WTC11 (cell line): ENCODE results near the gene SEPTIN10. TPM values are rescaled to one million over a fixed set of nuclear protein-coding genes. Genes with fewer than 3 reads are reported as not detected.

Source experiments
- ATAC-seq: fragments of 200-7000 bp; cut with Tn5 transposase; 2 replicates; pipeline ENCODE4 v1.10.0; 2021; ENCODE audit warnings: mild to moderate bottlenecking, moderate library complexity
- Bru-seq: library from RNA; stranded (reverse); fragments of 400-500 nt; gene quantifications from one replicate; lab custom pipeline; 2021; lab: Mats Ljungman, UMichigan
- CTCF ChIA-PET: fragments of 300-600 bp; sonication (Branson Sonifier 250); formaldehyde crosslinking; loops from one replicate; lab custom pipeline; 2021; ENCODE audit warnings: antibody characterized with exemption; lab: Charles Lee
- POLR2A ChIA-PET: fragments of 350-600 bp; sonication (Branson Sonifier 250); formaldehyde crosslinking; loops from one replicate; lab custom pipeline; 2021; ENCODE audit warnings: antibody characterized with exemption; lab: Charles Lee
- DNase-seq: peaks from one replicate; pipeline ENCODE4 v3.0.0; 2021; ENCODE audit warnings: low spot score
- H3K27ac Mint-ChIP-seq: 2 replicates; pipeline ENCODE4 v1.8.0; 2021; ENCODE audit warnings: mixed read lengths
- H3K27me3 Mint-ChIP-seq: 2 replicates; pipeline ENCODE4 v1.8.0; 2021; ENCODE audit warnings: low read depth, mild to moderate bottlenecking, moderate library complexity, mixed read lengths
- H3K36me3 Mint-ChIP-seq: 2 replicates; pipeline ENCODE4 v1.8.0; 2021; ENCODE audit warnings: mixed read lengths
- H3K4me1 Mint-ChIP-seq: 2 replicates; pipeline ENCODE4 v1.8.0; 2022; ENCODE audit warnings: mixed read lengths
- H3K4me3 Mint-ChIP-seq: 2 replicates; pipeline ENCODE4 v1.8.0; 2021; ENCODE audit warnings: mild to moderate bottlenecking, moderate library complexity, mixed read lengths
- H3K9me3 Mint-ChIP-seq: 2 replicates; pipeline ENCODE4 v1.8.0; 2021; ENCODE audit warnings: mixed read lengths
- ATF2 ChIP-seq: sonication (generic); formaldehyde crosslinking; IDR thresholded peaks from 2 replicates; pipeline ENCODE4 v1.8.1; 2022; ENCODE audit warnings: low read depth, missing genetic modification reagents, borderline replicate concordance
- E2F4 ChIP-seq: sonication (generic); formaldehyde crosslinking; IDR thresholded peaks from 2 replicates; pipeline ENCODE4 v1.8.1; 2022; ENCODE audit warnings: low read depth, mild to moderate bottlenecking, moderate library complexity, missing genetic modification reagents, borderline replicate concordance
- FOXJ3 ChIP-seq: sonication (generic); formaldehyde crosslinking; IDR thresholded peaks from 2 replicates; pipeline ENCODE4 v1.9.0; 2021; ENCODE audit warnings: missing genetic modification reagents, mild to moderate bottlenecking, borderline replicate concordance
- FOXK1 ChIP-seq: sonication (generic); formaldehyde crosslinking; IDR thresholded peaks from 2 replicates; pipeline ENCODE4 v1.8.0; 2022; ENCODE audit warnings: mild to moderate bottlenecking, moderate library complexity, missing genetic modification reagents
- GRHL2 ChIP-seq: fragments of 250-450 bp; sonication (Bioruptor Pico); IDR thresholded peaks from 2 replicates; pipeline ENCODE4 v1.8.0; 2022; ENCODE audit warnings: mild to moderate bottlenecking, moderate library complexity; ENCODE audit not compliant: insufficient replicate concordance, severe bottlenecking
- IRF2 ChIP-seq: sonication (generic); formaldehyde crosslinking; IDR thresholded peaks from 2 replicates; pipeline ENCODE4 v1.8.0; 2022; ENCODE audit warnings: low read depth, missing genetic modification reagents, borderline replicate concordance
- JAZF1 ChIP-seq: fragments of 250-450 bp; sonication (Bioruptor Pico); IDR thresholded peaks from 2 replicates; pipeline ENCODE4 v1.9.0; 2021; ENCODE audit warnings: moderate library complexity, mild to moderate bottlenecking, inconsistent platforms
- MYBL2 ChIP-seq: sonication (generic); formaldehyde crosslinking; IDR thresholded peaks from 2 replicates; pipeline ENCODE4 v1.8.1; 2023; ENCODE audit warnings: mild to moderate bottlenecking, moderate library complexity, missing genetic modification reagents
- SMAD3 ChIP-seq: sonication (generic); formaldehyde crosslinking; IDR thresholded peaks from 2 replicates; pipeline ENCODE4 v1.8.0; 2022; ENCODE audit warnings: missing genetic modification reagents, mild to moderate bottlenecking, borderline replicate concordance
- SMAD4 ChIP-seq: sonication (generic); formaldehyde crosslinking; IDR thresholded peaks from 2 replicates; pipeline ENCODE4 v1.8.0; 2022; ENCODE audit warnings: mild to moderate bottlenecking, missing genetic modification reagents
- SOX15 ChIP-seq: fragments of 250-450 bp; sonication (Bioruptor Pico); IDR thresholded peaks from 2 replicates; pipeline ENCODE4 v1.9.0; 2021; ENCODE audit warnings: mild to moderate bottlenecking
- SP1 ChIP-seq: sonication (generic); formaldehyde crosslinking; conservative IDR thresholded peaks from 2 replicates; pipeline ENCODE4 v1.8.1; 2022; ENCODE audit warnings: missing genetic modification reagents
- ZBTB21 ChIP-seq: sonication (generic); formaldehyde crosslinking; IDR thresholded peaks from 2 replicates; pipeline ENCODE4 v1.8.1; 2023; ENCODE audit warnings: mild to moderate bottlenecking, missing genetic modification reagents, borderline replicate concordance
- ZNF121 ChIP-seq: sonication (generic); formaldehyde crosslinking; IDR thresholded peaks from 2 replicates; pipeline ENCODE4 v1.8.0; 2023; ENCODE audit warnings: missing genetic modification reagents
- ZNF138 ChIP-seq: sonication (generic); formaldehyde crosslinking; conservative IDR thresholded peaks from 2 replicates; pipeline ENCODE4 v1.8.1; 2022; ENCODE audit warnings: mild to moderate bottlenecking, moderate library complexity, missing genetic modification reagents
- ZNF263 ChIP-seq: sonication (generic); formaldehyde crosslinking; IDR thresholded peaks from 2 replicates; pipeline ENCODE4 v1.8.1; 2022; ENCODE audit warnings: low read depth, mild to moderate bottlenecking, moderate library complexity, missing genetic modification reagents
- ZNF281 ChIP-seq: sonication (generic); formaldehyde crosslinking; IDR thresholded peaks from 2 replicates; pipeline ENCODE4 v1.8.0; 2023; ENCODE audit warnings: mild to moderate bottlenecking, missing genetic modification reagents
- ZNF416 ChIP-seq: fragments of 250-450 bp; sonication (Bioruptor Pico); IDR thresholded peaks from 2 replicates; pipeline ENCODE4 v1.9.0; 2021; ENCODE audit warnings: mild to moderate bottlenecking, inconsistent platforms
- long read RNA-seq, 3 experiments: library from RNA in 1 of 3; library from capped mRNA in 1 of 3; library from polyadenylated mRNA in 1 of 3; unstranded in 2 of 3; stranded (forward) in 1 of 3; transcript quantifications; one replicate each; pipeline ENCODE4 v2.0.0, GENCODE V29; 2021
- total RNA-seq: library from RNA; stranded (reverse); gene quantifications from 3 replicates; pipeline ENCODE4 v1.2.3, GENCODE V29; 2021
- TF ChIP-seq, protein P1 (sequence below): sonication (generic); formaldehyde crosslinking; IDR thresholded peaks from 2 replicates; pipeline ENCODE4 v1.8.1; 2023; ENCODE audit warnings: mild to moderate bottlenecking, missing genetic modification reagents
- TF ChIP-seq, protein P2 (sequence below): fragments of 250-450 bp; sonication (Bioruptor Pico); IDR thresholded peaks from 2 replicates; pipeline ENCODE4 v2.1.2; 2022; ENCODE audit warnings: mild to moderate bottlenecking, moderate library complexity
- TF ChIP-seq, protein P3 (sequence below): fragments of 250-450 bp; sonication (Bioruptor Pico); conservative IDR thresholded peaks from 2 replicates; pipeline ENCODE4 v1.9.0; 2021; ENCODE audit warnings: mild to moderate bottlenecking
- TF ChIP-seq, protein P4 (sequence below): sonication (generic); formaldehyde crosslinking; IDR thresholded peaks from 2 replicates; pipeline ENCODE4 v1.8.1; 2022; ENCODE audit warnings: missing genetic modification reagents, borderline replicate concordance

Gene SEPTIN10
- total RNA-seq (86.8 to 92.1 TPM (median 90.1 TPM) in 3 replicates), Bru-seq, nascent RNA (percentile 83 among the genes with signal in this experiment)
- long read RNA-seq, experiment 1, transcript SEPT10-202 (11 exons, 3,071 nt): major isoform, 134 of 300 reads
- long read RNA-seq, experiment 1, transcript SEPT10-203 (10 exons, 2,719 nt): minor isoform, 18 of 300 reads
- long read RNA-seq, experiment 1, transcript SEPT10-205 (10 exons, 1,605 nt): minor isoform, 52 of 300 reads
- long read RNA-seq, experiment 1, partial matches to known transcripts: 31 of 300 reads
- long read RNA-seq, experiment 1, other reads (novel, unspliced or antisense): 62 of 300 reads
- long read RNA-seq, experiment 2, partial matches to known transcripts: 73 of 125 reads
- long read RNA-seq, experiment 2, other reads (novel, unspliced or antisense): 52 of 125 reads
- long read RNA-seq, experiment 3, transcript SEPT10-202 (11 exons, 3,071 nt): major isoform, 19 of 32 reads
- long read RNA-seq, experiment 3, partial matches to known transcripts: 4 of 32 reads
- long read RNA-seq, experiment 3, other reads (novel, unspliced or antisense): 8 of 32 reads

DNA sequence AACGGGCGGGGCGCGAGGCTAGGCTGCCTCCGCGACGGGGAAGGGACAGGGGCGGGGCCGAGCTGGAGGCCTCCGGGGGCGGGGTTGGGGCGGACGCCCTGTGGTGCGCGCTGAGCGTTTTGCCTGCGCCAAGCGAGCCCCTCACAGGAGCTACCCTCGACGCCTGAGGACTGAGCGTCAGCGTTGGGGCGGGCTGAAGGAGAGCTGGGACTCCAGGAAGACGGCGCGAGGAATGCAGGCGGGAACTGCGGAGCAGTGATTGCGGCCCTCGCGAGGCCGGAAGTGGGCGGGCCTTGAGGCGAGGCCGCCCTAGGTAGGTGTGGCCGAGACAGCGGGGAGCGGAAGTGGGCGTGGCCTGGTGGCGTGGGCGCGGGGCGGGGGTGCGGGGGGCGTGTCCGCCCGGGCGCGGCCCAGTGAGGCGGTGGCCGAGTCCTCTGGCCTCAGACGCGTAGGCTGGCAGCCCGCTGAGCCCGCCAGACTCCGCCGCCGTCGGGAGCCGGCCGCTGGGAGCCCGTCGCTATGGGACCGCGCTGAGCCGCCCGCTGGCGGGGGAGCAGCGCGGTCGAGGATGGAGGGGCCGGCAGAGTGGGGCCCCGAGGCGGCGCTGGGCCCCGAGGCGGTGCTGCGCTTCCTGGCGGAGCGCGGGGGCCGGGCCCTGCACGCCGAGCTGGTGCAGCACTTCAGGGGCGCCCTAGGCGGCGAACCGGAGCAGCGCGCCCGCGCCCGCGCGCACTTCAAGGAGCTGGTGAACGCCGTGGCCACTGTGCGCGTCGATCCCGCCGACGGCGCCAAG lies at the start of gene SEPTIN10, which contains the start of gene SOWAHC:
SEPTIN10 (minus strand) TSS at position 45 of the 793 bp plus-strand sequence. CDS start 139 bp downstream, outside the sequence.
SOWAHC (plus strand) TSS at position 443 of the 793 bp plus-strand sequence; CDS start at position 569, 126 bp downstream.
- ChIA-PET POLR2A (interaction anchor here (0.6 to 1.9 kb wide), 11 partner anchors 8 to 611 kb away, joined by 3 to 8 read pairs (median 4); no protein-coding TSS in a partner anchor), CTCF (interaction anchor here (1.9 to 2.6 kb wide), 2 partner anchors 67 to 102 kb away, joined by 5 to 20 read pairs; no protein-coding TSS in a partner anchor)
- DNase-seq: peak; percentile 96
- Mint-ChIP-seq H3K27me3 (peaks cover 14% of the 10 kb centered on the region), H3K4me3 (peak within 1 kb of the TSS; percentile 97), H3K27ac (peak within 1 kb of the TSS; percentile 98), H3K36me3 (no peaks in the 10 kb centered on the region), H3K9me3 (no peaks in the 10 kb centered on the region), H3K4me1 (peaks cover 44% of the 10 kb centered on the region)
- peak; percentile 93 for ATAC-seq
- TF ChIP-seq ZNF138: peak; percentile 80; the same call in 1 of the 2 replicates
- no peak for TF ChIP-seq ZNF416 (CRISPR knock-in tag)
- peak; percentile 30; the same call in 1 of the 2 replicates for TF ChIP-seq ZNF281 (CRISPR knock-in tag)
- TF ChIP-seq, protein P1, sequence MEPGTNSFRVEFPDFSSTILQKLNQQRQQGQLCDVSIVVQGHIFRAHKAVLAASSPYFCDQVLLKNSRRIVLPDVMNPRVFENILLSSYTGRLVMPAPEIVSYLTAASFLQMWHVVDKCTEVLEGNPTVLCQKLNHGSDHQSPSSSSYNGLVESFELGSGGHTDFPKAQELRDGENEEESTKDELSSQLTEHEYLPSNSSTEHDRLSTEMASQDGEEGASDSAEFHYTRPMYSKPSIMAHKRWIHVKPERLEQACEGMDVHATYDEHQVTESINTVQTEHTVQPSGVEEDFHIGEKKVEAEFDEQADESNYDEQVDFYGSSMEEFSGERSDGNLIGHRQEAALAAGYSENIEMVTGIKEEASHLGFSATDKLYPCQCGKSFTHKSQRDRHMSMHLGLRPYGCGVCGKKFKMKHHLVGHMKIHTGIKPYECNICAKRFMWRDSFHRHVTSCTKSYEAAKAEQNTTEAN (CRISPR knock-in tag): no peak
- TF ChIP-seq, protein P2, sequence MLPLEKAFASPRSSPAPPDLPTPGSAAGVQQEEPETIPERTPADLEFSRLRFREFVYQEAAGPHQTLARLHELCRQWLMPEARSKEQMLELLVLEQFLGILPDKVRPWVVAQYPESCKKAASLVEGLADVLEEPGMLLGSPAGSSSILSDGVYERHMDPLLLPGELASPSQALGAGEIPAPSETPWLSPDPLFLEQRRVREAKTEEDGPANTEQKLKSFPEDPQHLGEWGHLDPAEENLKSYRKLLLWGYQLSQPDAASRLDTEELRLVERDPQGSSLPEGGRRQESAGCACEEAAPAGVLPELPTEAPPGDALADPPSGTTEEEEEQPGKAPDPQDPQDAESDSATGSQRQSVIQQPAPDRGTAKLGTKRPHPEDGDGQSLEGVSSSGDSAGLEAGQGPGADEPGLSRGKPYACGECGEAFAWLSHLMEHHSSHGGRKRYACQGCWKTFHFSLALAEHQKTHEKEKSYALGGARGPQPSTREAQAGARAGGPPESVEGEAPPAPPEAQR (CRISPR knock-in tag): no peak
- no peak for TF ChIP-seq SMAD4
- no peak for TF ChIP-seq GRHL2 (CRISPR knock-in tag)
- TF ChIP-seq E2F4 (CRISPR knock-in tag): no peak
- TF ChIP-seq IRF2 (CRISPR knock-in tag): no peak
- TF ChIP-seq, protein P3, sequence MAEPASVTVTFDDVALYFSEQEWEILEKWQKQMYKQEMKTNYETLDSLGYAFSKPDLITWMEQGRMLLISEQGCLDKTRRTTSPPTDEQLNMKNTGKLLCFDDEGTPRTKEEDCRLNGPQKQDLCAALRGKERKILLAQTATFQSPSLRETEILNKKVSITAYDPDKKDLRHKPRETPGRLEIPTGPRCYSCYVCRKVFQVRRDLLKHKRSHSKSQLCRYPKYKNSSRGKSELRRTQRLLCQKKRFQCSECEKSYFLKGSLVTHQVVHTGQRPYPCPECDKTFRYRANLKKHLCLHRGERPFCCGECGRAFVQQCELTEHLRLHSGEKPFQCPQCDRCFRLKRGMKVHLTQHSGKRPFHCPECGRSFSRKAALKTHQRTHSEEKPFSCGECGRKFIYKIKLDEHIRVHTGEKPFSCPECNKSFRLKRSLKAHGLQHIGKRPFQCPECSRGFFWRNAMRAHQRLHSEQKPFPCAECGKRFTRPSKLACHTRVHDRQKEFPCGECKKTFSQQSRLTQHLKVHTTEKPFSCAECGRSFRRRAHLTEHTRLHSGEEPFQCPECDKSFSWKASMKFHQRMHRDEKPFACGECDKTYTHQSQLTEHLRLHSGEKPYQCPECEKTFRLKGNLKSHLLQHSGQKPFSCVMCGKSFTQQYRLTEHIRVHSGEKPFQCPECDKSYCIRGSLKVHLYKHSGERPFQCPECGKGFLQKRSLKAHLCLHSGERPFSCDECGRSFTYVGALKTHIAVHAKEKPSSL (CRISPR knock-in tag): no peak
- no peak for TF ChIP-seq ATF2 (CRISPR knock-in tag)
- no peak for TF ChIP-seq ZNF121 (CRISPR knock-in tag)
- peak; percentile 79; the same call in 1 of the 2 replicates for TF ChIP-seq ZNF263 (CRISPR knock-in tag)
- TF ChIP-seq SMAD3 (CRISPR knock-in tag): peak; percentile 45; the same call in 1 of the 2 replicates
- no peak for TF ChIP-seq FOXJ3
- TF ChIP-seq, protein P4, sequence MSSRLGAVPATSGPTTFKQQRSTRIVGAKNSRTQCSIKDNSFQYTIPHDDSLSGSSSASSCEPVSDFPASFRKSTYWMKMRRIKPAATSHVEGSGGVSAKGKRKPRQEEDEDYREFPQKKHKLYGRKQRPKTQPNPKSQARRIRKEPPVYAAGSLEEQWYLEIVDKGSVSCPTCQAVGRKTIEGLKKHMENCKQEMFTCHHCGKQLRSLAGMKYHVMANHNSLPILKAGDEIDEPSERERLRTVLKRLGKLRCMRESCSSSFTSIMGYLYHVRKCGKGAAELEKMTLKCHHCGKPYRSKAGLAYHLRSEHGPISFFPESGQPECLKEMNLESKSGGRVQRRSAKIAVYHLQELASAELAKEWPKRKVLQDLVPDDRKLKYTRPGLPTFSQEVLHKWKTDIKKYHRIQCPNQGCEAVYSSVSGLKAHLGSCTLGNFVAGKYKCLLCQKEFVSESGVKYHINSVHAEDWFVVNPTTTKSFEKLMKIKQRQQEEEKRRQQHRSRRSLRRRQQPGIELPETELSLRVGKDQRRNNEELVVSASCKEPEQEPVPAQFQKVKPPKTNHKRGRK (CRISPR knock-in tag): no peak
- no peak for TF ChIP-seq MYBL2 (CRISPR knock-in tag)
- TF ChIP-seq JAZF1 (CRISPR knock-in tag): no peak
- peak; percentile 66 for TF ChIP-seq FOXK1 (CRISPR knock-in tag)
- no peak for TF ChIP-seq SOX15 (CRISPR knock-in tag)
- TF ChIP-seq ZBTB21: peak; percentile 84; the same call in 1 of the 2 replicates
- TF ChIP-seq SP1 (CRISPR knock-in tag): peak; percentile 100
